Measurements from ENCODE around the gene MX1.

MX1 gene

GRCh38 chr21:41446586-41446985 is 20.5 kb downstream of the MX1 start:
- Histone ChIP-seq H3K9ac (ENCODE audit: low read depth, low read length, poor library complexity, severe bottlenecking) (no peak overlapping the region), H3K36me3 (ENCODE audit: insufficient read depth, low read length) (no peaks in the 10 kb centered on the region), H2AFZ (ENCODE audit: low read length) (no peak overlapping the region), H3K9me2 (replicated peaks; ENCODE audit: low read depth, low read length) (no peaks in the 10 kb centered on the region), H3K79me2 (ENCODE audit: insufficient read depth, low read length) (no peaks in the 10 kb centered on the region), H3K4me1 (ENCODE audit: insufficient read depth, low read length, poor library complexity, severe bottlenecking) (no peaks in the 10 kb centered on the region), H3F3A (ENCODE audit: low read depth) (no peaks in the 10 kb centered on the region), H3K4me2 (ENCODE audit: low read depth, low read length, poor library complexity, severe bottlenecking) (no peak overlapping the region), H4K20me1 (ENCODE audit: insufficient read depth, low read length, poor library complexity, severe bottlenecking) (no peaks in the 10 kb centered on the region), H3K27me3 (ENCODE audit: insufficient read depth, low read length, poor library complexity, severe bottlenecking) (no peaks in the 10 kb centered on the region), H3K9me3 (ENCODE audit: insufficient read depth, low read depth, low read length) (no peaks in the 10 kb centered on the region), H3K4me3 (ENCODE audit: low read length, poor library complexity, severe bottlenecking) (no peak overlapping the region)
- TF ChIP-seq EZH2phosphoT487 (IDR thresholded peaks at IDR 0.05; ENCODE audit: borderline replicate concordance) (no peak), CTCF (conservative IDR thresholded peaks at IDR 0.05; ENCODE audit: low read length) (no peak)

- Histone ChIP-seq H3K9me2 (replicated peaks; ENCODE audit: low read depth, low read length) (no peaks in the 10 kb centered on the region), H4K20me1 (ENCODE audit: insufficient read depth, low read length, poor library complexity, severe bottlenecking) (no peaks in the 10 kb centered on the region), H3K9ac (ENCODE audit: low read depth, low read length, poor library complexity, severe bottlenecking) (no peak overlapping the region), H3F3A (ENCODE audit: low read depth) (no peaks in the 10 kb centered on the region), H3K4me3 (ENCODE audit: low read length, poor library complexity, severe bottlenecking) (no peak overlapping the region), H3K4me1 (ENCODE audit: insufficient read depth, low read length, poor library complexity, severe bottlenecking) (no peaks in the 10 kb centered on the region), H3K27me3 (ENCODE audit: insufficient read depth, low read length, poor library complexity, severe bottlenecking) (no peaks in the 10 kb centered on the region), H3K9me3 (ENCODE audit: insufficient read depth, low read depth, low read length) (no peaks in the 10 kb centered on the region), H3K4me2 (ENCODE audit: low read depth, low read length, poor library complexity, severe bottlenecking) (no peak overlapping the region), H3K79me2 (ENCODE audit: insufficient read depth, low read length) (no peaks in the 10 kb centered on the region), H2AFZ (ENCODE audit: low read length) (no peak overlapping the region), H3K36me3 (ENCODE audit: insufficient read depth, low read length) (no peaks in the 10 kb centered on the region)
- TF ChIP-seq EZH2phosphoT487 (IDR thresholded peaks at IDR 0.05; ENCODE audit: borderline replicate concordance) (no peak), CTCF (conservative IDR thresholded peaks at IDR 0.05; ENCODE audit: low read length) (no peak)
Measured at GRCh38 chr21:41447356-41447755, 21.3 kb downstream of the MX1 start.

- H3K36me3 ChIP-seq (ENCODE audit: insufficient read depth, low read length), result no peaks in the 10 kb centered on the region
Measured at GRCh38 chr21:41449613-41450012, 23.6 kb downstream of the MX1 start.

More at GRCh38 chr21:41449613-41450012, 23.6 kb downstream of the MX1 start:
- no peaks in the 10 kb centered on the region for H3K27me3 ChIP-seq (ENCODE audit: insufficient read depth, low read length, poor library complexity, severe bottlenecking)
- no peak overlapping the region for H3K4me2 ChIP-seq (ENCODE audit: low read depth, low read length, poor library complexity, severe bottlenecking)
- H3K79me2 ChIP-seq (ENCODE audit: insufficient read depth, low read length), result no peaks in the 10 kb centered on the region
- no peaks in the 10 kb centered on the region for H4K20me1 ChIP-seq (ENCODE audit: insufficient read depth, low read length, poor library complexity, severe bottlenecking)
- no peaks in the 10 kb centered on the region for H3K4me1 ChIP-seq (ENCODE audit: insufficient read depth, low read length, poor library complexity, severe bottlenecking)
- TF ChIP-seq EZH2phosphoT487 (IDR thresholded peaks at IDR 0.05; ENCODE audit: borderline replicate concordance) (no peak), CTCF (conservative IDR thresholded peaks at IDR 0.05; ENCODE audit: low read length) (no peak)
- H3F3A ChIP-seq (ENCODE audit: low read depth), result no peaks in the 10 kb centered on the region
- H3K9me2 ChIP-seq (replicated peaks; ENCODE audit: low read depth, low read length), result no peaks in the 10 kb centered on the region
- H2AFZ ChIP-seq (ENCODE audit: low read length), result no peak overlapping the region
- no peaks in the 10 kb centered on the region for H3K9me3 ChIP-seq (ENCODE audit: insufficient read depth, low read depth, low read length)
- H3K4me3 ChIP-seq (ENCODE audit: low read length, poor library complexity, severe bottlenecking), result no peak overlapping the region
- no peak overlapping the region for H3K9ac ChIP-seq (ENCODE audit: low read depth, low read length, poor library complexity, severe bottlenecking)

Measured in Loucy (cell line).